IPS-18c (cell line): ENCODE results near the gene SERTAD1.
"Not testable (repeated sequence)": the region's sequence is repeated elsewhere in the genome, so short reads cannot be mapped to it uniquely, and the experiment has no call there.

Source experiments
- H3K4me3 ChIP-seq: 2 replicates; pipeline ENCODE4 v1.7.0; 2013; ENCODE audit warnings: low read depth, mild to moderate bottlenecking, low read length, moderate library complexity; ENCODE audit not compliant: insufficient read depth
- H3K9me3 ChIP-seq: one replicate; pipeline ENCODE4 v1.6.1; 2013; ENCODE audit warnings: mild to moderate bottlenecking, low read length, moderate library complexity; ENCODE audit not compliant: control insufficient read depth, insufficient read depth

Gene SERTAD1

GRCh38 chr19:40457953-40458596, 32.3 kb upstream of the SERTAD1 start:
- Histone ChIP-seq H3K9me3 (no peaks in the 10 kb centered on the region), H3K4me3 (no peak overlapping the region)

- Histone ChIP-seq H3K4me3 (no peak overlapping the region), H3K9me3 (no peaks in the 10 kb centered on the region)
Measured at GRCh38 chr19:40457048-40457447, 31.3 kb upstream of the SERTAD1 start.

GRCh38 chr19:40453943-40454342, 28.2 kb upstream of the SERTAD1 start:
- not testable (repeated sequence) for H3K9me3 ChIP-seq, H3K4me3 ChIP-seq

- Histone ChIP-seq H3K4me3 (no peak overlapping the region), H3K9me3 (no peaks in the 10 kb centered on the region)
Measured at GRCh38 chr19:40453151-40453735, 27.5 kb upstream of the SERTAD1 start.

- Histone ChIP-seq H3K4me3 (no peak overlapping the region), H3K9me3 (no peaks in the 10 kb centered on the region)
Measured at GRCh38 chr19:40452016-40452415, 26.2 kb upstream of the SERTAD1 start.

GRCh38 chr19:40450664-40451063, 24.9 kb upstream of the SERTAD1 start:
- no peak overlapping the region for H3K4me3 ChIP-seq
- H3K9me3 ChIP-seq, result no peaks in the 10 kb centered on the region

GRCh38 chr19:40449506-40449905, 23.7 kb upstream of the SERTAD1 start:
- Histone ChIP-seq H3K9me3 (no peaks in the 10 kb centered on the region), H3K4me3 (no peak overlapping the region)

- no peak overlapping the region for H3K4me3 ChIP-seq
- H3K9me3 ChIP-seq, result no peaks in the 10 kb centered on the region
Measured at GRCh38 chr19:40446263-40446784, 20.5 kb upstream of the SERTAD1 start.

GRCh38 chr19:40445780-40446262, 20.0 kb upstream of the SERTAD1 start:
- Histone ChIP-seq H3K9me3 (no peaks in the 10 kb centered on the region), H3K4me3 (no peak overlapping the region)

GRCh38 chr19:40444825-40445312, 19.1 kb upstream of the SERTAD1 start:
- Histone ChIP-seq H3K4me3 (peak overlapping the region; percentile 36; the same call in 1 of the 2 replicates), H3K9me3 (no peaks in the 10 kb centered on the region)

- H3K4me3 ChIP-seq, result peak within 1 kb of the TSS; percentile 82
- no peaks in the 10 kb centered on the region for H3K9me3 ChIP-seq
Measured at GRCh38 chr19:40444000-40444824, 18.4 kb upstream of the SERTAD1 start, which contains the start of gene SERTAD3. TSS of gene SERTAD3 (minus strand) at chr19:40444335. CDS start at chr19:40442080, 2,255 bp downstream.

GRCh38 chr19:40443131-40443999, 17.6 kb upstream of the SERTAD1 start:
- Histone ChIP-seq H3K9me3 (no peaks in the 10 kb centered on the region), H3K4me3 (peak overlapping the region; percentile 82)

GRCh38 chr19:40442328-40443130, 16.7 kb upstream of the SERTAD1 start:
- H3K9me3 ChIP-seq, result no peaks in the 10 kb centered on the region

GRCh38 chr19:40441719-40442253, 16.0 kb upstream of the SERTAD1 start:
- Histone ChIP-seq H3K4me3 (no peak overlapping the region), H3K9me3 (no peaks in the 10 kb centered on the region)

More at GRCh38 chr19:40442328-40443130, 16.7 kb upstream of the SERTAD1 start:
- H3K4me3 ChIP-seq, result peak overlapping the region; percentile 37; the same call in 1 of the 2 replicates

GRCh38 chr19:40438284-40438683, 12.5 kb upstream of the SERTAD1 start:
- Histone ChIP-seq H3K4me3 (no peak overlapping the region), H3K9me3 (no peaks in the 10 kb centered on the region)
